GM20431 (cell line): ENCODE data around the gene HAPSTR1.
"Not testable (repeated sequence)": the region's sequence is repeated elsewhere in the genome, so short reads cannot be mapped to it uniquely, and the experiment has no call there.

ENCODE experiments used
- in situ Hi-C: fragments of 300-500 bp; cut with MseI, MboI; formaldehyde crosslinking; loops from one replicate; pipeline ENCODE4 v1.15.0; 2020; ENCODE audit warnings: low sequenced_read_pairs; ENCODE audit not compliant: unreplicated experiment

HAPSTR1 gene

GRCh38 chr16:9090960-9091866 lies at the start of gene HAPSTR1:
Gene HAPSTR1 (plus strand): TSS chr16:9091644. CDS start chr16:9092045, 401 bp downstream.
- in situ Hi-C loops = no loop called here

- in situ Hi-C loops = no loop called here
These were observed 48.9 kb upstream of the HAPSTR1 start for GRCh38 chr16:9042533-9042932.

GRCh38 chr16:9042964-9043680 lies 48.3 kb upstream of the HAPSTR1 start:
- in situ Hi-C loops = no loop called here

- in situ Hi-C loops = not testable (repeated sequence)
These were observed 45.9 kb upstream of the HAPSTR1 start for GRCh38 chr16:9045562-9045961.

- in situ Hi-C loops = no loop called here
These were observed 44.8 kb upstream of the HAPSTR1 start for GRCh38 chr16:9046667-9047055.

- in situ Hi-C loops = no loop called here
These were observed 43.6 kb upstream of the HAPSTR1 start for GRCh38 chr16:9047689-9048301.

- in situ Hi-C loops = no loop called here
These were observed 43.1 kb upstream of the HAPSTR1 start for GRCh38 chr16:9048302-9048700.

- in situ Hi-C loops = no loop called here
These were observed 42.2 kb upstream of the HAPSTR1 start for GRCh38 chr16:9049241-9049640.

- in situ Hi-C loops = no loop called here
These were observed 41.2 kb upstream of the HAPSTR1 start for GRCh38 chr16:9050102-9050830.

GRCh38 chr16:9053006-9053601 lies 38.3 kb upstream of the HAPSTR1 start:
- in situ Hi-C loops = no loop called here

- in situ Hi-C loops = no loop called here
These were observed 37.0 kb upstream of the HAPSTR1 start for GRCh38 chr16:9054460-9054859.

GRCh38 chr16:9055115-9055514 lies 36.3 kb upstream of the HAPSTR1 start:
- in situ Hi-C loops = no loop called here

GRCh38 chr16:9055661-9056060 lies 35.8 kb upstream of the HAPSTR1 start:
- in situ Hi-C loops = no loop called here

GRCh38 chr16:9056061-9056460 lies 35.4 kb upstream of the HAPSTR1 start:
- in situ Hi-C loops = no loop called here

- in situ Hi-C loops = no loop called here
These were observed 33.2 kb upstream of the HAPSTR1 start for GRCh38 chr16:9058211-9058610.

- in situ Hi-C loops = no loop called here
These were observed 31.2 kb upstream of the HAPSTR1 start for GRCh38 chr16:9060225-9060624.

GRCh38 chr16:9061358-9061813 lies 30.1 kb upstream of the HAPSTR1 start:
- in situ Hi-C loops = no loop called here

GRCh38 chr16:9062301-9062700 lies 29.1 kb upstream of the HAPSTR1 start:
- in situ Hi-C loops = no loop called here

- in situ Hi-C loops = no loop called here
These were observed 26.4 kb upstream of the HAPSTR1 start for GRCh38 chr16:9065077-9065476.

- in situ Hi-C loops = no loop called here
These were observed 22.6 kb upstream of the HAPSTR1 start for GRCh38 chr16:9068886-9069285.
